Breast epithelium (tissue), 3 donors: ENCODE results near the gene ATG2B.

Experiments used
- CTCF ChIP-seq, 3 donors: fragments of 450-650 bp; IDR thresholded peaks; one replicate each; pipeline ENCODE4 v1.5.1; 2016 to 2017; ENCODE audit warnings: antibody characterized with exemption in 3 of 3, mild to moderate bottlenecking in 3 of 3, moderate library complexity in 3 of 3
- POLR2A ChIP-seq: fragments of 450-650 bp; IDR thresholded peaks from one replicate; pipeline ENCODE4 v1.6.1; 2016; ENCODE audit warnings: antibody characterized with exemption, mild to moderate bottlenecking, moderate library complexity
- POLR2AphosphoS5 ChIP-seq, 3 donors: sonication (generic); formaldehyde crosslinking; IDR thresholded peaks; one replicate each; pipeline ENCODE4 v1.6.1; 2017; ENCODE audit warnings: antibody characterized with exemption in 3 of 3

GRCh38 chr14:96297000-96297399, 66.1 kb downstream of the ATG2B start:
- TF ChIP-seq CTCF (IDR thresholded peaks at IDR 0.05) (peak in 1 of 3 donors; percentile 39), POLR2A (no peak), POLR2AphosphoS5 (IDR thresholded peaks at IDR 0.05) (no peak)
